H1 (cell line): ENCODE data around the gene HMCN2. TPM values are rescaled to one million over a fixed set of nuclear protein-coding genes. Genes with fewer than 3 reads are reported as not detected.

Experiments
- CTCF ChIA-PET: fragments of 300-600 bp; sonication (Branson Sonifier 250); formaldehyde crosslinking; loops from one replicate; lab custom pipeline; 2021; ENCODE audit not compliant: partially characterized antibody; lab: Charles Lee
- POLR2A ChIA-PET: fragments of 300-600 bp; sonication (Branson Sonifier 250); formaldehyde crosslinking; loops from one replicate; lab custom pipeline; 2021; ENCODE audit warnings: inconsistent platforms; ENCODE audit not compliant: partially characterized antibody; lab: Charles Lee
- DNase-seq, 2 experiments: peaks; one replicate each; pipeline versions ENCODE4 v3.0.0 to v3.0.0-alpha.2; 2010 to 2022; ENCODE audit warnings: low spot score in 2 of 2, low read depth in 1 of 2, mixed read lengths in 1 of 2
- FAIRE-seq: peaks from 2 replicates; lab custom pipeline; 2011; peaks lifted over from hg19 to GRCh38; lab: Jason Lieb, UNC
- H2AFZ ChIP-seq: 2 replicates; pipeline ENCODE4 v1.8.1; 2012; ENCODE audit warnings: low read length, inconsistent platforms
- H2AK5ac ChIP-seq: 2 replicates; pipeline ENCODE4 v1.6.1; 2013; ENCODE audit warnings: low read depth, low read length
- H2BK120ac ChIP-seq: replicated peaks from 2 replicates; pipeline ENCODE3; 2013; ENCODE audit warnings: low read depth, low read length, inconsistent platforms
- H2BK12ac ChIP-seq: 2 replicates; pipeline ENCODE4 v1.6.1; 2013; ENCODE audit warnings: low read depth, low read length
- H2BK15ac ChIP-seq: 2 replicates; pipeline ENCODE4 v1.6.1; 2013; ENCODE audit warnings: low read length
- H2BK20ac ChIP-seq: 2 replicates; pipeline ENCODE4 v1.6.1; 2013; ENCODE audit warnings: low read length
- H2BK5ac ChIP-seq: 2 replicates; pipeline ENCODE4 v1.6.1; 2013; ENCODE audit warnings: low read depth, low read length
- H3K14ac ChIP-seq: 2 replicates; pipeline ENCODE4 v1.6.1; 2013; ENCODE audit warnings: inconsistent platforms; ENCODE audit not compliant: insufficient read length
- H3K18ac ChIP-seq: 2 replicates; pipeline ENCODE4 v1.6.1; 2013; ENCODE audit warnings: low read length; ENCODE audit errors: extremely low read depth
- H3K23ac ChIP-seq: 2 replicates; pipeline ENCODE4 v1.6.1; 2013; ENCODE audit warnings: inconsistent platforms; ENCODE audit not compliant: insufficient read length
- H3K23me2 ChIP-seq: 2 replicates; pipeline ENCODE4 v1.6.1; 2013; ENCODE audit warnings: low read depth, low read length
- H3K27ac ChIP-seq: 2 replicates; pipeline ENCODE4 v1.6.1; 2011; ENCODE audit warnings: low read depth, low read length, inconsistent platforms
- H3K27me3 ChIP-seq, 4 experiments: replicated peaks in 1 of 4; 1 replicate in 1 of 4; 2 replicates in 3 of 4; pipeline versions ENCODE4 v1.6.1 to v1.8.1; 2011 to 2013; ENCODE audit warnings: low read length in 3 of 4, mild to moderate bottlenecking in 3 of 4, inconsistent platforms in 2 of 4, mixed read lengths in 2 of 4, moderate library complexity in 1 of 4; ENCODE audit not compliant: control insufficient read depth in 3 of 4, insufficient read depth in 3 of 4; ENCODE audit errors: extremely low read depth in 1 of 4
- H3K36me3 ChIP-seq, 4 experiments: 2 replicates each; pipeline versions ENCODE4 v1.6.1 to v1.8.1; 2011 to 2013; ENCODE audit warnings: mild to moderate bottlenecking in 4 of 4, low read length in 3 of 4, moderate library complexity in 2 of 4, control low read depth in 1 of 4, inconsistent platforms in 1 of 4; ENCODE audit not compliant: insufficient read depth in 4 of 4, control insufficient read depth in 2 of 4
- H3K4ac ChIP-seq: replicated peaks from 2 replicates; pipeline ENCODE3; 2013; ENCODE audit warnings: low read length, low read depth, mixed read lengths, inconsistent platforms; ENCODE audit not compliant: insufficient read length
- H3K4me1 ChIP-seq, 4 experiments: replicated peaks in 1 of 4; 1 replicate in 1 of 4; 2 replicates in 3 of 4; pipeline versions ENCODE4 v1.6.1 to v1.8.1; 2011 to 2013; ENCODE audit warnings: low read length in 3 of 4, inconsistent platforms in 2 of 4, mixed read lengths in 1 of 4; ENCODE audit not compliant: insufficient read depth in 4 of 4, control insufficient read depth in 3 of 4
- H3K4me2 ChIP-seq, 2 experiments: 2 replicates each; pipeline versions ENCODE4 v1.6.1 to v1.8.1; 2011 to 2013; ENCODE audit warnings: low read depth in 2 of 2, low read length in 2 of 2, control low read depth in 1 of 2, inconsistent platforms in 1 of 2, mild to moderate bottlenecking in 1 of 2; ENCODE audit not compliant: insufficient read depth in 1 of 2
- H3K4me3 ChIP-seq, 4 experiments: fragments of 200-600, 300-600 bp in 1 of 4; sonication (generic), shearing (Covaris generic), sonication (Bioruptor Twin) in 1 of 4; 2 replicates each; pipeline versions ENCODE4 v1.5.1 to v1.8.1; 2011 to 2016; ENCODE audit warnings: low read length in 4 of 4, low read depth in 3 of 4, control low read depth in 2 of 4, inconsistent platforms in 2 of 4, mild to moderate bottlenecking in 2 of 4, mixed read lengths in 1 of 4, moderate library complexity in 1 of 4; ENCODE audit not compliant: insufficient read depth in 2 of 4; ENCODE audit errors: extremely low read depth in 1 of 4
- H3K56ac ChIP-seq: replicated peaks from 2 replicates; pipeline ENCODE3; 2013; ENCODE audit warnings: low read depth, mild to moderate bottlenecking, mixed read lengths, low read length, inconsistent platforms; ENCODE audit not compliant: insufficient read length
- H3K79me1 ChIP-seq: 2 replicates; pipeline ENCODE4 v1.6.1; 2013; ENCODE audit warnings: low read depth, low read length, control low read depth
- H3K79me2 ChIP-seq, 2 experiments: 2 replicates each; pipeline versions ENCODE4 v1.6.1 to v1.8.1; 2012 to 2013; ENCODE audit warnings: low read length in 2 of 2, mild to moderate bottlenecking in 2 of 2, inconsistent platforms in 1 of 2; ENCODE audit not compliant: insufficient read depth in 2 of 2, control insufficient read depth in 1 of 2
- H3K9ac ChIP-seq, 4 experiments: replicated peaks in 1 of 4; 1 replicate in 1 of 4; 2 replicates in 3 of 4; pipeline versions ENCODE4 v1.6.1 to v1.8.1; 2011 to 2013; ENCODE audit warnings: low read depth in 3 of 4, low read length in 3 of 4, control low read depth in 2 of 4, mild to moderate bottlenecking in 2 of 4, moderate library complexity in 2 of 4, inconsistent platforms in 1 of 4; ENCODE audit errors: extremely low read depth in 1 of 4
- H3K9me3 ChIP-seq, 2 experiments: 2 replicates each; pipeline versions ENCODE4 v1.6.1 to v1.8.1; 2012 to 2013; ENCODE audit warnings: mild to moderate bottlenecking in 2 of 2, moderate library complexity in 2 of 2, control low read depth in 1 of 2, inconsistent platforms in 1 of 2, low read depth in 1 of 2, low read length in 1 of 2, mixed read lengths in 1 of 2; ENCODE audit not compliant: insufficient read depth in 2 of 2
- H4K20me1 ChIP-seq, 2 experiments: replicated peaks in 1 of 2; 2 replicates each; pipeline versions ENCODE3 to v1.8.1; 2011 to 2013; ENCODE audit warnings: inconsistent platforms in 2 of 2, low read length in 2 of 2, mild to moderate bottlenecking in 1 of 2; ENCODE audit not compliant: insufficient read depth in 2 of 2, control insufficient read depth in 1 of 2
- H4K5ac ChIP-seq: 2 replicates; pipeline ENCODE4 v1.6.1; 2013; ENCODE audit warnings: low read length, low read depth, mixed read lengths, inconsistent platforms; ENCODE audit not compliant: insufficient read length
- H4K8ac ChIP-seq: 2 replicates; pipeline ENCODE4 v1.8.0; 2013; ENCODE audit warnings: mild to moderate bottlenecking, moderate library complexity, low read length, inconsistent platforms; ENCODE audit not compliant: insufficient read depth; ENCODE audit errors: extremely low read depth
- H4K91ac ChIP-seq: replicated peaks from 2 replicates; pipeline ENCODE3; 2013; ENCODE audit warnings: low read length, mixed read lengths, inconsistent platforms; ENCODE audit not compliant: insufficient read length
- KDM1A ChIP-seq: fragments of 200-600, 300-600 bp; sonication (generic); IDR thresholded peaks from 2 replicates; pipeline ENCODE4 v1.7.1; 2016; ENCODE audit warnings: mild to moderate bottlenecking, low read length, borderline replicate concordance
- RBBP5 ChIP-seq: IDR thresholded peaks from 2 replicates; pipeline ENCODE4 v1.7.1; 2012; ENCODE audit warnings: low read depth, mild to moderate bottlenecking, inconsistent platforms, low read length, moderate library complexity, borderline replicate concordance
- WGBS, 2 experiments: shearing (Covaris generic) in 1 of 2; methylation state at CpG; one replicate each; pipeline versions ENCODE4 v1.1.6 to v1.1.7; 2013 to 2015; ENCODE audit warnings: low lambda C conversion rate in 2 of 2, mixed read lengths in 2 of 2, inconsistent platforms in 1 of 2, low coverage in 1 of 2, missing lambda C conversion rate in 1 of 2; ENCODE audit not compliant: insufficient replicate concordance in 2 of 2, insufficient coverage in 1 of 2, insufficient read length in 1 of 2; ENCODE audit errors: extremely low coverage in 1 of 2, missing lambda C conversion rate in 1 of 2; 5-methylcytosine and 5-hydroxymethylcytosine counted together
- polyA plus RNA-seq, 7 experiments: library from polyadenylated mRNA; depleted of rRNA in 3 of 7; stranded (reverse) in 5 of 7; unstranded in 2 of 7; fragments of >200 nt in 5 of 7; fragments of 200-250 nt in 2 of 7; gene quantifications; 1 replicate in 5 of 7; 2 replicates in 1 of 7; 4 replicates in 1 of 7; pipeline versions ENCODE4 v1.2.1 to v1.2.3, GENCODE V29; 2011 to 2013; ENCODE audit warnings: missing spikeins in 2 of 7, mixed read lengths in 2 of 7
- total RNA-seq: library from RNA; stranded (reverse); fragmentation: NEBNext Ultra II Directional; extraction: Animal tissue kit (Norgen Biotek cat#: 25700); gene quantifications from 2 replicates; pipeline ENCODE4 v1.2.1, GENCODE V29; 2021

Gene HMCN2
- total and polyA plus RNA-seq, 2 of the 8 experiments (the other 6 are each of a cell fraction or from before 2014, with no cell fraction given) = 5.0 to 9.1 TPM

GRCh38 chr9:130462685-130463540 is 197.4 kb downstream of the HMCN2 start:
- H3K9ac ChIP-seq = no peak overlapping the region
- H4K5ac ChIP-seq = no peak overlapping the region
- H2BK120ac ChIP-seq = no peak overlapping the region
- H3K36me3 ChIP-seq = peaks cover 0 to 21% (median 0%) of the 10 kb centered on the region in 4 experiments; a peak in 1 of 8 replicates
- H2AK5ac ChIP-seq = no peak overlapping the region
- no peaks in the 10 kb centered on the region for H3K27me3 ChIP-seq
- no peaks in the 10 kb centered on the region for H3K79me2 ChIP-seq
- H3K4me2 ChIP-seq = no peak overlapping the region
- H3K23me2 ChIP-seq = no peaks in the 10 kb centered on the region
- H2BK12ac ChIP-seq = no peak overlapping the region
- H3K27ac ChIP-seq = no peak overlapping the region
- H2BK5ac ChIP-seq = no peak overlapping the region
- H3K4ac ChIP-seq = no peak overlapping the region
- no peak overlapping the region for H2BK20ac ChIP-seq
- H3K18ac ChIP-seq = no peak overlapping the region
- no peak overlapping the region for H2BK15ac ChIP-seq
- TF ChIP-seq KDM1A = peak; percentile 73; the same call in 1 of the 2 replicates
- no peak for TF ChIP-seq RBBP5
- CTCF ChIA-PET = interaction anchor here (0.6 to 11.9 kb wide), 16 partner anchors 14 to 1763 kb away, joined by 3 to 136 read pairs (median 4); partner anchors contain the start of gene EXOSC2
- H3K23ac ChIP-seq = no peak overlapping the region
- H4K91ac ChIP-seq = no peak overlapping the region
- no peak overlapping the region for H3K14ac ChIP-seq
- H3K9me3 ChIP-seq = no peaks in the 10 kb centered on the region
- peaks cover 0 to 5% (median 0%) of the 10 kb centered on the region in 4 experiments; a peak in 3 of 7 replicates for H3K4me1 ChIP-seq
- no peak overlapping the region for H2AFZ ChIP-seq
- H3K79me1 ChIP-seq = no peaks in the 10 kb centered on the region
- DNase-seq (no peak), FAIRE-seq (no peak)
- H4K8ac ChIP-seq = no peak overlapping the region
- POLR2A ChIA-PET = interaction anchor here (1.0 to 2.1 kb wide), 4 partner anchors 9 to 228 kb away, joined by 3 to 8 read pairs (median 6); no protein-coding TSS in a partner anchor
- H3K4me3 ChIP-seq = no peak overlapping the region
- 91% methylated on average over 25 of the region's 27 CpGs; no CpG with 5 or more reads in 1 of the 2 experiments for WGBS, 2 experiments
- H3K56ac ChIP-seq = no peak overlapping the region
- peaks cover 0 to 2% of the 10 kb centered on the region in 2 experiments for H4K20me1 ChIP-seq
